Thymus (tissue), 11 donors: ENCODE measurements around the gene TIAL1. TPM values are rescaled to one million over a fixed set of nuclear protein-coding genes. Genes with fewer than 3 reads are reported as not detected.

Experiments
- DNase-seq, 9 donors: peaks; one replicate each; pipeline ENCODE4 v3.0.0-alpha.2; 2013; ENCODE audit warnings: low spot score in 9 of 9, low read depth in 6 of 9, missing footprints in 1 of 9
- H3K27ac ChIP-seq, 2 donors: one replicate each; pipeline ENCODE4 v1.5.1; 2013; ENCODE audit warnings: control low read depth in 1 of 2, low read depth in 1 of 2, low read length in 1 of 2, mild to moderate bottlenecking in 1 of 2, moderate library complexity in 1 of 2
- H3K27me3 ChIP-seq, 2 donors: one replicate each; pipeline ENCODE4 v1.5.1; 2013; ENCODE audit warnings: low read length in 1 of 2; ENCODE audit not compliant: control insufficient read depth in 2 of 2, insufficient read depth in 1 of 2
- H3K36me3 ChIP-seq, 2 donors: one replicate each; pipeline ENCODE4 v1.5.1; 2013; ENCODE audit warnings: low read length in 1 of 2, mild to moderate bottlenecking in 1 of 2, moderate library complexity in 1 of 2; ENCODE audit not compliant: control insufficient read depth in 2 of 2, insufficient read depth in 2 of 2
- H3K4me1 ChIP-seq, 2 donors: one replicate each; pipeline ENCODE4 v1.5.1; 2013; ENCODE audit warnings: low read length in 2 of 2; ENCODE audit not compliant: control insufficient read depth in 2 of 2, insufficient read depth in 2 of 2
- H3K4me3 ChIP-seq, 2 donors: one replicate each; pipeline ENCODE4 v1.5.1; 2013; ENCODE audit warnings: low read length in 2 of 2, control low read depth in 1 of 2, mild to moderate bottlenecking in 1 of 2
- H3K9me3 ChIP-seq, 2 donors: one replicate each; pipeline ENCODE4 v1.5.1; 2013; ENCODE audit warnings: low read length in 1 of 2, mild to moderate bottlenecking in 1 of 2; ENCODE audit not compliant: control insufficient read depth in 2 of 2, insufficient read depth in 1 of 2
- WGBS: extraction: QIAGEN DNeasy Blood & Tissue Kit; methylation state at CpG from one replicate; pipeline ENCODE4 v1.1.7; 2013; 5-methylcytosine and 5-hydroxymethylcytosine counted together
- polyA plus RNA-seq: library from polyadenylated mRNA; stranded (reverse); fragments of 200-250 nt; gene quantifications from one replicate; pipeline ENCODE4 v1.2.3, GENCODE V29; 2013
- total RNA-seq: library from RNA; stranded (reverse); fragments of 120-200 nt; gene quantifications from one replicate; pipeline ENCODE4 v1.2.4, GENCODE V29; 2013
- donor health status: healthy.

TIAL1 gene
- total and polyA plus RNA-seq, 2 donors, result 42.6 to 128 TPM

DNA sequence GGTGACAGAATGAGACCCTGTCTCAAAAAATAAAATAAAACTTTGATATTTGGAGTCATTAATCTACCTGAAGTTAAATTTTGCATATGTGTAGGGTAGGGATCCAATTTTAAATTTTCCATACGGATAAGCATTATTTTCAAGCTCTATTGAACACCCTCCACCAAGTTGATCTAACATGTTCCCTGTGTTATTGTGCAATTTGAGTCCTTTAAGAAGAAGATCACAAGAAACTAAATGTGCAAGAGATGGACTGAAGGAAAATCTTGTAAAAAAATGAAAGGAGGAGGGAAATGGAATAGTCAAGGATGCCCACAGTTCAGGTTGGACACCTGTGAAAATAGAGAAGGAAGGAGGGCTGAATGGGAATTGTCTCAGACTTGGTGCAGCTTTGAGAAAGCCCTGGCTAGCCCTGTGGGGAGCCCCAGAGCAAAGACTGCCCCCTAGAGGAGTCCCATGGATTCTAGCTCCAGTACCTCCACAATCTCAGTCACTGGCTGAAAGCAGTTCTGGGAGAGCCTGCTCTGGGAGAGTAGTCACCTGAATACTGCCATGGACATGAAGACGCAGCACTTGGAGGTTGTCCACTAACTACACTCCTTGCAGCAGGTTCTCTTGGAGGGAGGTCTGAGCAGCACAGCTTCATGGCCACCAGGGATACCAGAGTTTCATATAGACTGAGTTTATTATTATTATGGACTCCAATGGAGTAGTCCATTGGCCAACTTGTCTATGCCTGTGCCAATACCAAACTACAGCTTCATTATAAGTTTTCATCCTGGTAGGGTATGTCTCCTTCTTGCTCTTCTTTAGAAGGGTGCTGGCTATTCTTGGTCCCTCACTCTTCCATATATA is 5.7 kb upstream of the TIAL1 start:
- peaks cover 6 to 7% of the 10 kb centered on the region in 2 donors for H3K4me1 ChIP-seq
- peak in 4 of 9 donors; percentile 31 to 52 (median 40) for DNase-seq
- H3K4me3 ChIP-seq, result no peak overlapping the region
- 88% methylated on average over 2 of the region's 2 CpGs for WGBS
- H3K36me3 ChIP-seq, result no peaks in the 10 kb centered on the region
- no peaks in the 10 kb centered on the region for H3K27me3 ChIP-seq
- H3K9me3 ChIP-seq, result no peaks in the 10 kb centered on the region
- no peak overlapping the region for H3K27ac ChIP-seq

DNA sequence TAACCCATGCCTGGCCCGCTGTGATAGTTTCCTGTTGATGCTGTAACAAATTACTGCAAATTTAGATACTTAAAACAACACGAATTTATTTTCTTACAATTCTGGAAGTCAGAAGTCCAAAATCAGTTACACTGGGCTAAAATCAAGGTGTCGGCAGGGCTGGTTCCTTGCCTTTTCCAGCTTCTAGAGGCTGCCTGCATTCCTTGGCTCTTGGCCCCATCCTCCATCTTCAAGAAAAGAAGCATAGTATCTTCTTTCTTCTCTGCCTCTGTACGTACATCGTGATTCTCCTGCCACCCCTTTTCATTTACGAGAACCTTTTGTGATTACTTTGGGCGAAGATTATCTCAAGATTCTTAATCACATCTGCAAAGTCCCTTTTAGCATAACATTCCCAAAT is 1.6 kb upstream of the TIAL1 start:
- no peak for DNase-seq
- no peak overlapping the region for H3K4me3 ChIP-seq
- peaks cover 19% of the 10 kb centered on the region in 2 donors for H3K4me1 ChIP-seq
- no peak overlapping the region for H3K27ac ChIP-seq
- no peaks in the 10 kb centered on the region for H3K27me3 ChIP-seq
- 98% methylated on average over 7 of the region's 7 CpGs for WGBS
- H3K36me3 ChIP-seq, result peaks cover 0 to 6% of the 10 kb centered on the region in 2 donors
- no peaks in the 10 kb centered on the region for H3K9me3 ChIP-seq

DNA sequence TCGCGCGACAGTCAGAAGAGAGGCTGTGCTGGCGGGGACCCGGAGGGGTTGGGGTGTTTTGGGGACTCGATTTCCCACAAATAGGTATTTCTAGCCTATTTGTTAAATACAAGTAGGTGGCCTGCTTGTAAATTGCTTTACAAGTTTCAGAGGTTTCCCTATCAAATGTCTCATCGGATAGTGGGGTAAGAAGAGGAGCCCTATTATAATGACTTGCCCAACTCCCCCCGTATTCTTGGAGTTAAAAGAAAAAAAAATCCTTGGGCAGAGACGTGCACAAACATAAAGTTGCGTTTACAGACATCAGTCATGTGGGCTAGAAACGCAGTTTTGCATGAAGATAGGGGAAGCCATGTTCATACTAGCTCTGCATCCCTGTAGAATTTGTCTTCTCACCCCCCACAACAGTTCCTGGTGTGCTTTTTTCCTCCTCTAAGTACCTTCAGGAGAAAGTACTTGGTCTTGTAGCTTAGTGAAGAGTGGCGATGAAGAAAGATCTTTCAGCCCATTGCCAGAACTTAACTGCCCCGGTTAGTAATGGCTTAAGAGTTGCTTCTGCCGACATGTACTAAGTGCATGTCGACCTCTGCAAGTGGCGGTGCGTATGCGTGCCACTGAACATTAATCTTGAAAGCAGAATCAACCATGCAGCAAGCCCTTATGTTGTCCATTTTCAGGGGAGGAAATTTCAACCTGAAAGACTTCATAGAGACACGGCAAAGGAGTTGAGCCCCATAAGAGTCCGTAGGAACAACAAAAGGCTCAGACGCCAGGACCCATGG is 832 bp upstream of the TIAL1 start:
- Histone ChIP-seq H3K4me3 (peak overlapping the region; percentile 64 to 81), H3K27me3 (no peaks in the 10 kb centered on the region), H3K4me1 (peaks cover 19% of the 10 kb centered on the region in 2 donors), H3K27ac (peak overlapping the region; percentile 53 to 99), H3K9me3 (no peaks in the 10 kb centered on the region), H3K36me3 (peaks cover 0 to 6% of the 10 kb centered on the region in 2 donors)
- no peak for DNase-seq
- WGBS, result 49% methylated on average over 21 of the region's 21 CpGs

DNA sequence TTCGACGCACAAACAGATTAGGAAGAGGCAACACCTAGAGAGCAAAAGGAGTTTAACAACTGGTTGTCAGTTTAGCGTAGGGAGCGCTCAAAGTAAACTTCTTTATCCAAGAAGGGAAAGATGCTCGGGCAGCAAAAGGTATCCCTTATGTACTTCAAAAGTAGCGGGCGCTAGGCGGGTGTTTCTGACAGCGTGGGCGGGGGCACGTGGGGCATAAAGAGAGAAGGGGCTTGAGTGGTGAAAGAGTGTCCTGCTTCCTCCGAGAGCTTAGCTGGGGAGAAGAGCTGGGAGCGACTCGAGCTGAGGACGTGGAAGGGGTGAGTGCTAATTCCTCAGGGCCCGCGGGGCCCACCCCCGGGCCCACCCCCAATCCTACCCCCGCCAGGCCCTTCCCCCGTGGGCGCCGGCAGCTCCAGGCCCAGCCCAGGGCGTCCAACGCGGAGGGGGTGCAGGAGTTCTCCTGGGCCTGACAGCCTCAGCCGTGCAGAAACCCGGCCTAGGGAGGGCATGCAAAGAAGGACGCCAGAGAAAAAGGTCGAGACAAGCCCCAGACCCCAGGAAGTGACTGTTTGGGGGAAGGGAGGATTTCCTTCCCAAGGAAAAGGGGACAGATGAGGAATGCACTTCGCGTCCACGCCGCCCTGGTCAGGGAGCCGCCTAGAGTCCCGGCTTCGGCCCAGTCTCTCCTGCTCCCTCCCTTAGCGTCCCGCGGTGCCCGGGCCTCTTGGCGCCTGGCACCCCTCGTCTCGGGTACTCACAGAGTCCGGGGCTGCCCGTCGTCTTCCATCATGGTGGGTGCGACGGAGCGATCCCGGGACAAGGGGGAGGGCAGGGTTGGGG is 868 bp downstream of the TIAL1 start:
- Histone ChIP-seq H3K36me3 (peaks cover 0 to 6% of the 10 kb centered on the region in 2 donors), H3K27me3 (no peaks in the 10 kb centered on the region), H3K4me1 (peaks cover 19% of the 10 kb centered on the region in 2 donors), H3K27ac (peak overlapping the region; percentile 88 to 99), H3K9me3 (no peaks in the 10 kb centered on the region), H3K4me3 (peak overlapping the region; percentile 64 to 81)
- peak in 6 of 9 donors; percentile 34 to 72 (median 44) for DNase-seq
- under 1% methylated on average over 50 of the region's 50 CpGs for WGBS

DNA sequence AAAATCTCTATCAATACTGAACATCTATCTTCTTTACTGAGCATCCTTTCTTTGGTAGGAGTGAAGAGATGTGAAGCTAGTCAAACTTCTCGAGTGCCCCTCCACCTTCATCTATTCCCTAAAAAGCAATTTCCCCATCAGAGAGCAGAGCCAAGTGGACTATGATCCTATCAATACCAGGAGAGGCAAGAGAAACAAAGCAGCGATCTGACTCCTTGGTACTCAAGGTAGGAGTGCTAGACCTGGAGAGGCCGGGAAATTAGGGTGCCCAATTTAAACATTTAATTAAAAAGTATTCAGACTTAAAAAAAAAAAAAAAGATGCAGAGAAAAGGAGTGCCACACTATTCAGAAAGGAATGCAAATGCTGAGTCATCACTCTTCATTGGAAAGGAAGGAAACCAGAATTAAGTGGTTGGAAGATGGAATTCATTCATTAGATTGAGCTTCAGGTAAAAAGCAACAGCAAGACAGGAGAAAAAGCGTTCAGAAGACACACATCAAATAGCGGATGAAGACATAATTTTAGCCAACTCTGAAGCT is 1.6 kb downstream of the TIAL1 start:
- Histone ChIP-seq H3K27me3 (no peaks in the 10 kb centered on the region), H3K9me3 (no peaks in the 10 kb centered on the region), H3K4me3 (peak overlapping the region; percentile 64 to 81), H3K4me1 (peaks cover 19% of the 10 kb centered on the region in 2 donors), H3K27ac (peak overlapping the region in 1 of 2 donors; percentile 99), H3K36me3 (peaks cover 0 to 6% of the 10 kb centered on the region in 2 donors)
- peak in 1 of 9 donors; percentile 22 for DNase-seq
- 41% methylated on average over 5 of the region's 5 CpGs for WGBS

DNA sequence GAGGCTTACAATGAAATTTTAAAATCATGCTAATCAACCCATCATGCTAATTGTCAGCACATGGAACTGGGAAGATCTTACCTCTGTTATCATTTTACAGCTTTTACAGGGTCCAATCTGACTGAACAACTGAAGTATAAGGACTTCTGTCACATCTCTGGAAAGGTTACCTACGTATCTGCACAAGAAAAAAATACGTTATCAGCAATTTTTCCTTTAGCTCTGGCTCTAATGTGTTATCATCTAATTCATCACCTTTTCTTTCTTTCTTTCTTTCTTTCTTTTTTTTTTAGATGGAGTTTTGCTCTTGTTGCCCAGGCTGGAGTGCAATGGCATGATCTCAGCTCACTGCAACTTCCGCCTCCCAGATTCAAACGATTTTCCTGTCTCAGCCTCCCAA is 8.7 kb downstream of the TIAL1 start:
- H3K4me1 ChIP-seq, result no peaks in the 10 kb centered on the region
- 97% methylated on average over 4 of the region's 4 CpGs for WGBS
- H3K36me3 ChIP-seq, result peaks cover 21 to 39% of the 10 kb centered on the region in 2 donors
- no peaks in the 10 kb centered on the region for H3K27me3 ChIP-seq
- no peak for DNase-seq
- no peaks in the 10 kb centered on the region for H3K9me3 ChIP-seq
- H3K4me3 ChIP-seq, result no peak overlapping the region
- H3K27ac ChIP-seq, result no peak overlapping the region

DNA sequence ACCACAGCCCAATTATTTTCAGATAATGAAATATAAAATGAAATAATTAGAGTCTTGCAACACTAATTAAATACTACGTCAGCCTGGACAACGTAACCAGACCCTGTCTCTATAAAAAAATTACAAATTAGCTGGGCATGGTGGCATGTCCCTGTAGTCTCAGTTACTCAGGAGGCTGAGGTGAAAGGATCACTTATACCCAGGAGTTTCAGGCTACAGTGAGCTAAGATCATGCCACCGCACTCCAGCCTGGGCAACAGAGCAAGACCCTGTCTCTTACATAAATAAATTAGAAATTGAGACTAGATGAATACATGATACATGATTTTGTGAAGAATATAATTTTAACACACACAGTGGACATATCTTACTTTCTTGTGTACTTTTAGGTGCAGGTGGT is 18.4 kb downstream of the TIAL1 start:
- Histone ChIP-seq H3K4me1 (no peaks in the 10 kb centered on the region), H3K9me3 (no peaks in the 10 kb centered on the region), H3K36me3 (peaks cover 21 to 70% of the 10 kb centered on the region in 2 donors), H3K27me3 (no peaks in the 10 kb centered on the region), H3K27ac (no peak overlapping the region), H3K4me3 (no peak overlapping the region)
- WGBS, result over 99% methylated on average over 3 of the region's 3 CpGs
- DNase-seq, result no peak

DNA sequence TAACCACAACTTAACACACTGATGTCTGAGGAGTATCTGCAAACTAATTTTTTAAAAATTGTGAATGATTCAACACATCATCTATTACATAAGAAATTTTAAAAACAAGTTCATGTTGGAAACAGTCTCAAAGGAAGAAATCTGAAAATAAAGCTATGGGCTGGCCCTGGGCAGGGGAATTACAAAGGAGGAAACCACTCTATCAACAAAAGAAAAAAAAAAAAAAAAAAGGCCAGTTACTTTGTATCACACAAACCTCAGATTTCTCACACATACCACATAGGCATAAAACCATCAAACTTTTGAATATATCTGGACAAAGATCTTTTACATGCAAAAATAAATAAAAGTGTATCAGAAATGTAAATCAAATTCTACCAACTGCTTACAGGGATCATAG is 20.8 kb downstream of the TIAL1 start:
- H3K4me3 ChIP-seq, result no peak overlapping the region
- H3K36me3 ChIP-seq, result peaks cover 29 to 70% of the 10 kb centered on the region in 2 donors
- H3K4me1 ChIP-seq, result no peaks in the 10 kb centered on the region
- no peaks in the 10 kb centered on the region for H3K9me3 ChIP-seq
- no peak overlapping the region for H3K27ac ChIP-seq
- H3K27me3 ChIP-seq, result no peaks in the 10 kb centered on the region
- no peak for DNase-seq
